ENCODE data around the gene HBE1.
"Not testable (repeated sequence)": the region's sequence is repeated elsewhere in the genome, so short reads cannot be mapped to it uniquely, and the experiment has no call there.

HBE1 gene

DNA sequence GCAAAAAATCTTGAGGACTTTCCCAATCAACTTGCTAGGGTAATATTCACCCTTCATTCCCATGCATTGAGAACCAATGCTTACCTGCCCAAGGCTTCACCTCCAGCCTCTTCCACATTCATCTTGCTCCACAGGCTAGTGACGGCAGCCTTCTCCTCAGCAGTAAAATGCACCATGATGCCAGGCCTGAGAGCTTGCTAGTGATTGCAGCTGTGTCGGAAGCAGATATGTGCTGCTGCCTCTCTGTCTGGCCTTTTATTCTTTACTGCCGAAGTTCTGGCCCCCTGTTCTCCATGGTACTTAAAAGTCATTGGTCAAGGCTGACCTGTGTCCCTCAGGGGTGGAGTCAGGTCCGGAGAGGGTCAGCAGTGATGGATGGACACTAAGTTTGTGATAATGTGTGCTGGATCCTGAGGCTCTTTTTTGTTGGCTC is at the start of gene HBE1:
Gene HBE1, minus strand, starts transcription at position 231 of the 433 bp plus-strand sequence. Its CDS starts 55 bp downstream, at position 176.
- Mint-ChIP-seq H3K4me1 (ENCODE audit: low read depth) (no peaks in the 10 kb centered on the region), H3K27me3 (no peaks in the 10 kb centered on the region), H3K9me3 (no peaks in the 10 kb centered on the region), H3K4me3 (no peak within 1 kb of the TSS), H3K27ac (no peak within 1 kb of the TSS), H3K36me3 (ENCODE audit: low read depth) (no peaks in the 10 kb centered on the region)
- intact Hi-C loops (cut with micrococcal nuclease) = no loop called here

DNA sequence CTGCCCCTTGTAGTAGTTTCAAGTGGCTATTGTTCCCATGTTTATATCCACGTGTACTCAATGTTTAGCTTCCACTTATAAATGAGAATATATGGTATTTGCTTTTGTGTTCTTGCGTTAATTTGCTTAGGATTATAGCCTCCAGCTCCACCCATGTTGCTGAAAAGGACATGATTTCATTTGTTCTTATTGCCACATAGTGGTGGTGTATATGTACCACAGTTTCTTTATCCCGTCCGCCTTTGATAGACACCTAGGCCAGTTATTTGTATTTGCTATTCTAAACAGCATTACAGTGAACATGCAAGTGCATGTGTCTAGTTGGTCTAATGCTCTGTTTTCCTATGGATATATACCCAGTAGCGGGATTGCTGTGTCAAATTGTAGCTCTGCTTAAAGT is 47.5 kb upstream of the HBE1 start:
- Mint-ChIP-seq H3K36me3 (ENCODE audit: low read depth) (no peaks in the 10 kb centered on the region), H3K4me1 (ENCODE audit: low read depth) (no peaks in the 10 kb centered on the region), H3K27me3 (no peaks in the 10 kb centered on the region), H3K9me3 (no peaks in the 10 kb centered on the region), H3K4me3 (no peak overlapping the region), H3K27ac (no peak overlapping the region)
- intact Hi-C loops (cut with micrococcal nuclease) = no loop called here

DNA sequence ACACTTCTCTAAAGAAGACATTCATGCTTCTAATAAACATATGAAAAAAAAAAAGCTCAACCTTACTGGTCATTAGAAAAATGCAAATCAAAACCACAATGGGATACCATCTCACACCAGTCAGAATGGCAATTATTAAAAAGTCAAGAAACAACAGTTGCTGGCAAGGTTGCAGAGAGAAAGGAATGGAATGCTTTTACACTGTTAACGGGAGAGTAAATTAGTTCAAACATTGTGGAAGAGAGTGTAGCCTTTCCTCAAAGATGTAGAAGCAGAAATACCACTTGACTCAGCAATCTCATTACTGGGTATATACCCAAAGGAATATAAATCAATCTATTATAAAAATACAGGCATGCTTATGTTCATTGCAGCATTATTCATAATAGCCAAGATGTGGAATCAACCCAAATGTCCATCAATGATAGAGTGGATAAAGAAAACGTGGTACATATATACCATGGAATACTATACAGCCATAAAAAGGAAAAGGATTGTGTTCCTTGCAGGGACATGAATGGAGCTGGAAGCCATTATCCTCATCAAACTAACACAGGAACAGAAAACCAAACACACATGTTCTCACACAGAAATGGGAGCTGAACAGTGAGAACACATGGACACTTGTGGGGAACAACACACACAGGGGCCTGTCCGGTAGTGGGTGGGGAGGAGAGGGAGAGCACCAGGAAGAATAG is 43.7 kb upstream of the HBE1 start:
- H3K36me3 Mint-ChIP-seq (ENCODE audit: low read depth); H3K27ac Mint-ChIP-seq; H3K4me3 Mint-ChIP-seq; H3K4me1 Mint-ChIP-seq (ENCODE audit: low read depth); H3K9me3 Mint-ChIP-seq; intact Hi-C loops (cut with micrococcal nuclease); H3K27me3 Mint-ChIP-seq: not testable (repeated sequence)

DNA sequence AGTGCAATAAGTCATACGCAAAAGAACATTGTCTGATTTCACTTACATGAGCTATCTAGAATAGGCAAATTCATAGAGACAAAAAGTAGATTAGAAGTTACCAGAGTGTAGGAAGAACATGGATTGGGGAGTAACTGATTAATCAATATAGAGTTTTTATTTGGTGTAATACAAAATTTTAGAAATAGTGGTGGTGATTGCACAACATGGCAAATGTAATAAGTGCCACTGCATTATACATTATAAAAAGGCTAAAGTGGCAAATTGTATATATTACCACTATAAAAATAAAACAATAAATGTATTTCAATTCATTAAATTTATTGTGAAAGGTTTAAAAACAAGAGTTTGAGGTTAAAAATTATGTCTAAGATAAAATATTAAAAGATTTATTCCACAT is 40.7 kb upstream of the HBE1 start:
- H3K4me3 Mint-ChIP-seq = no peak overlapping the region
- no peak overlapping the region for H3K27ac Mint-ChIP-seq
- no peaks in the 10 kb centered on the region for H3K27me3 Mint-ChIP-seq
- H3K9me3 Mint-ChIP-seq = no peaks in the 10 kb centered on the region
- H3K4me1 Mint-ChIP-seq (ENCODE audit: low read depth) = no peaks in the 10 kb centered on the region
- no peaks in the 10 kb centered on the region for H3K36me3 Mint-ChIP-seq (ENCODE audit: low read depth)
- intact Hi-C loops (cut with micrococcal nuclease) = no loop called here

DNA sequence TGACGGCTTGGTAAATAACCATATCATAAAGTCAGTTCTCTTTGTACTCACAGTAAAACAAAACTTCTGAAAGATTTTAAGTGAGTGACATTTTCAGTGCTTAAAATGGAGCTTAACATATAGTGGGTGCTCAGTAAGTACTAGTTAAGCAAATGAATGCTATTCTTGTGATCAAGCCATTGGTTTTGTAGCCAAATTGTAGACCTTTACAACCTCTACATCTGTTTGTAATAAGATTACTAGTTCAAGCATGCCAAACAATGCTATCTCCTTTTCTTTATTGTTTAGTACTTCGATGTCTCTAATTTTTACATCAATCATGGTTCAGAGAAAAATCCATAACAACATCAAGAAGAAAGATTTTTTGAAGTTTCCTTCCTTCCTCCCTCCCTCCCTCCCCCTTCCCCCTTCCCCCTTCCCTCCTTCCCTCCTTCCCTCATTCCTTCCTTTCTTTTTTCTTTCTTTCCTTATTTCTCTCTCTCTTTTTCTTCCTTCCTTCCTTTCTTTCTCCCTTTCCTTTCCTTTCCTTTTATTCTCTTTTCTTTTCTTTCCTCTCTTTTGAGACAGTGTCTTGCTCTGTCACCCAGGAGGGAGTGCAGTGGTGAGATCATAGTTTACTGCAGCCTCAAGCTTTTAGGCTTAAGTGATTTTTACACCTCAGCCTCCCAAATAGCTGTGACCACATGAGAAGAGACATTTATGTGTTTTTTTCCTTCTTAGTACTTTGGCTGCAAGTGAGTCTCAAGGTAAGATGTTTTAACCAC is 37.7 kb upstream of the HBE1 start:
- intact Hi-C loops (cut with micrococcal nuclease) = no loop called here
- no peaks in the 10 kb centered on the region for H3K36me3 Mint-ChIP-seq (ENCODE audit: low read depth)
- H3K9me3 Mint-ChIP-seq = no peaks in the 10 kb centered on the region
- H3K27ac Mint-ChIP-seq = no peak overlapping the region
- no peaks in the 10 kb centered on the region for H3K4me1 Mint-ChIP-seq (ENCODE audit: low read depth)
- no peaks in the 10 kb centered on the region for H3K27me3 Mint-ChIP-seq
- no peak overlapping the region for H3K4me3 Mint-ChIP-seq

DNA sequence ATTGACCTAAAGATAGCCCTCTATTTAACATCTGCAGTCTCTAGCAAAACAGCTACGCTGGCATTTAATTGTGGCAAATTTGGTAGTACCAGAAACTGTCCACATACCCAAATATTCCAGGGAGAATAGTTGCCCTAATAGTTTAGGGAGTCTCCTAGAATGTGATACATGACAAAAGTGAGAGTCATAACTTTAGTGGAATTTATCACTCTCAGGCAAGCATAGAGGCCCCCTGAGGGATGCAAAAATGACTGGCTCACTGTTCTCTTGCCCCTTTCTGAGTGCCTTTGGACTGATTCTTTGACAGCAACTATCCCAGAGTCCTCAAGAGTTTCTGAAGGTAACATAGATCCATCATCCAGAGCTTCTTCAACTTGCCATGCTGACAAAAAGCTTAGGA is 34.3 kb upstream of the HBE1 start:
- Mint-ChIP-seq H3K36me3 (ENCODE audit: low read depth) (no peaks in the 10 kb centered on the region), H3K27me3 (no peaks in the 10 kb centered on the region), H3K27ac (no peak overlapping the region), H3K4me3 (no peak overlapping the region), H3K4me1 (ENCODE audit: low read depth) (no peaks in the 10 kb centered on the region), H3K9me3 (no peaks in the 10 kb centered on the region)
- intact Hi-C loops (cut with micrococcal nuclease) = no loop called here

DNA sequence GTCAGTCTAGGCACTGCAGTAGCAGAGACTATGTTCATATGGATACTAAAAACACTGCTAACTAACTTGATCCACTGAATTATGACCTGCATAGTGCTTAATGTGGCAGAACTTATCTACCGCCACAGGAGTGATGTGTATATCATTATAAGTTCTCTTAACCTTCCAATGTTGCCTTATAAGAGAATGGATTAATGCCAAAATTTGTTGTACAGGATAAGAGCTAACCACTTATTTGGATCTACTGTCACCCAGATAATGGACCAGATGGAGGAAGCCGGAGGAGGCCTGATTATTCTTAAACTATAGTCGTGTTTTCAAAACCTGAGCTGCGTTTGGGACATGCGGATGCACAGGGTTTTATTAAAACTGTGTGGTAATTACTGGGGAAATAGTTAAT is 33.9 kb upstream of the HBE1 start:
- intact Hi-C loops (cut with micrococcal nuclease) = no loop called here
- H3K4me3 Mint-ChIP-seq = no peak overlapping the region
- H3K9me3 Mint-ChIP-seq = no peaks in the 10 kb centered on the region

DNA sequence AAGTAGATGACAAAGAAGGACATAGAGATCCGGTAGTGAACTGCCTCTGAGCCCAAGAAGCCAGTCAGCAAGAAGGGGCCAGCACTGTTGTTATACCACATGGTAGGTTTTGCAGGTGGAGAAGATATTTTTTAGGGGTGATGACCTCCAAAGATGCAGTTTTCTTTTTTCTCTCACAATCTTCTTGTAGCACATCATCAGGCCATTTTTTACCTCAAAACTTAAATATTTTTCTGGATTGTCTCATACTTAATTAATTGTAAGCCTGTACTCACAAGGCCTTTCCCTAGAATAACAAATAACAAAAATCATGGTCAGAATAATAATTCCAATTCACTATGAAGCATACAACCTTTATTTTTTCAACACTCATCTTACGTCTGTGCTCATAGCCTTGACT is 32.1 kb upstream of the HBE1 start, which contains the start of gene OR51B4:
Gene OR51B4, minus strand, starts transcription at position 101 of the 400 bp plus-strand sequence. Its CDS starts 0 bp downstream, at position 101.
- Mint-ChIP-seq H3K36me3 (ENCODE audit: low read depth) (no peaks in the 10 kb centered on the region), H3K27me3 (no peaks in the 10 kb centered on the region), H3K4me3 (no peak within 1 kb of the TSS), H3K27ac (no peak within 1 kb of the TSS), H3K4me1 (ENCODE audit: low read depth) (no peaks in the 10 kb centered on the region), H3K9me3 (no peaks in the 10 kb centered on the region)
- intact Hi-C loops (cut with micrococcal nuclease) = no loop called here

More for the DNA sequence above, 33.9 kb upstream of the HBE1 start:
- Mint-ChIP-seq H3K27me3 (no peaks in the 10 kb centered on the region), H3K4me1 (ENCODE audit: low read depth) (no peaks in the 10 kb centered on the region), H3K27ac (no peak overlapping the region), H3K36me3 (ENCODE audit: low read depth) (no peaks in the 10 kb centered on the region)

DNA sequence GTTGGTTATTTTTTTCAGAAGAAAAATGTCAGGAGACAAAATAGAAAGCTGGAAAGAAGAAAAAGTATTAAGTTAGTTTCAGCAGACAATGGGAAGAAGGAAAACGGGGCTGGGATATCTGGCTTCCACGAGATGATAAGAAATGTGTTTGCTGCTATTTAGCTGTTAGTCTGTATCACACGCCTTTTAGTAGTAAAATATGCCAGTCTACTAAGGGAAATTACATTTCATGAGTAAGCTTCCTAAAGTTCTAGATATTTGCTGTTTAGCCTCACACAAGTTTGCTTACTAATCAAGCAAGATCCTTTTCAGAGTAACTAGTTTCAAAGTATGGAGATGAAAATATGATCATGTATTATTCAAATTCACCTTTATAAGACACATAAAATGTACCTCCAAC is 30.5 kb upstream of the HBE1 start:
- H3K4me3 Mint-ChIP-seq = no peak overlapping the region
- intact Hi-C loops (cut with micrococcal nuclease) = no loop called here
- no peak overlapping the region for H3K27ac Mint-ChIP-seq
- H3K27me3 Mint-ChIP-seq = no peaks in the 10 kb centered on the region
- H3K4me1 Mint-ChIP-seq (ENCODE audit: low read depth) = no peaks in the 10 kb centered on the region
- no peaks in the 10 kb centered on the region for H3K36me3 Mint-ChIP-seq (ENCODE audit: low read depth)
- no peaks in the 10 kb centered on the region for H3K9me3 Mint-ChIP-seq

DNA sequence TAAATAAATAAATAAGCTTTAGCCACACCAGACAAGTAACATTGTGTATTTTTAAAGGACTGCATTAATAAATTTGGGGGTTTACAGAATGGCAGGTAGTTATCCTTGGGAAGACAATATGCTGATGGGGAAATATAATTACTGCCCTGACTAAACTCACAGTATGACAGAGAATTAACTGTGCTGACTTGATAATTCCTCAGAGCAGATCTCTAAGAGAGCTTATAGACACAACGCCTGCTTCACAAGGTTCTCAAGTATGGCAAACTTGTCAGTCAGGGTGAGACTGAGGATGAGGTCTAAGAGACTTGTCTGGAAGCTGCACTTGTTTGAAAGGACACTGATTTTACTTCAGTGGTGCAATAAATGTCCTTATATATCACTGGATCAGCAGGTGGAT is 28.7 kb upstream of the HBE1 start:
- no peaks in the 10 kb centered on the region for H3K4me1 Mint-ChIP-seq (ENCODE audit: low read depth)
- no peak overlapping the region for H3K4me3 Mint-ChIP-seq
- intact Hi-C loops (cut with micrococcal nuclease) = no loop called here
- H3K36me3 Mint-ChIP-seq (ENCODE audit: low read depth) = no peaks in the 10 kb centered on the region
- H3K27me3 Mint-ChIP-seq = no peaks in the 10 kb centered on the region
- no peak overlapping the region for H3K27ac Mint-ChIP-seq
- H3K9me3 Mint-ChIP-seq = no peaks in the 10 kb centered on the region

DNA sequence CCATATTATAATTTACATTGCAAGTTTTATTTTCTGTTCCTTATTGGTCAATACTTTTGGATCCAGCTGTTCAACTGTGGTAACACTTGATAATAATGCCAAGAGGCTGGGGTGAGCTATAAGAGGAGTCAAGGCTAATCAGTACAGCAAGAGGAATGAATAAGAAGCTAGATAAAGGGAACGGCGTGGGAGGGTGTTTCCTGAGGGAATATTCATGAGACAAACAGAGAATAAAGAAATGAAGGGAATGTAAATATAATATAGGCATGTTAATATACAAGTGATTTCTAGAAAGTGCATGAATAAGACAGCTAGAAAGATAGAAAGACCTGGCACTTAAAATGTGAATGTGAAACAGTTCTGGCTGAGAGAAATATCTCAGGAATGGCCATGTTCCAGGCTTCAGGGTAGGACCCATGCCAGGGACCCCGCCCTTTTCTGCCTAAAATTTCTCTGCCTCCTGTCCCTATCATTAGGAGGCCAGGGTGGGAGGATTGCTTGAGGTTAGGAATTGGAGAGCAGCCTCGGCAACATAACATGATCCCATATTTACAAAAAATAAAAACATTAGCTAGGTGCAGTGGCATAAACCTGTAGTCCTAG is 28.1 kb upstream of the HBE1 start:
- H3K27me3 Mint-ChIP-seq = no peaks in the 10 kb centered on the region

DNA sequence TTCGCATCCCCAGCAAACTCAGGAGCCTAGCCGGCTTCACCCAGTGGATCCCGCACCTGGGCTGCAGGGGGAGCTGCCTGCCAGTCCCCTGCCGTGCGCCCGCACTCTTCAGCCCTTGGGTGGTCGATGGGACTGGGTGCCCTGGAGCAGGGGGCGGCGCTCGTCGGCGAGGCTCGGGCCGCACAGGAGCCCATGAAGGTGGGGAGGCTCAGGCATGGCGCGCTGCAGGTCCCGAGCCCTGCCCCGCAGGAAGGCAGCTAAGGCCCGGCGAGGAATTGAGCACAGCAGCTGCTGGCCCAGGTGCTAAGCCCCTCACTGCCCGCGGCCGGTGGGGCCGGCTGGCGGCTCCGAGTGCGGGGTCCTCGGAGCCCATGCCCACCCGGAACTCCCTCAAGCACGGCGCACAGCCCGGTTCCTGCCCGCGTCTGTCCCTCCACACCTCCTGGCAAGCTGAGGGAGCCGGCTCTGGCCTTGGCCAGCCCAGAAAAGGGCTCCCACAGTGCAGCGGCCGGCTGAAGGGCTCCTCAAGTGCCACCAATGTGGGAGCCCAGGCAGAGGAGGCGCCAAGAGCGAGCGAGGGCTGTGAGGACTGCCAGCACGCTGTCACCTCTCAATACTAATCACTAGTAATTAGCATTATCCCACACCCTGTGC is 24.7 kb upstream of the HBE1 start:
- H3K9me3 Mint-ChIP-seq; H3K27me3 Mint-ChIP-seq; H3K4me3 Mint-ChIP-seq; H3K27ac Mint-ChIP-seq; H3K4me1 Mint-ChIP-seq (ENCODE audit: low read depth); intact Hi-C loops (cut with micrococcal nuclease); H3K36me3 Mint-ChIP-seq (ENCODE audit: low read depth): not testable (repeated sequence)

More for the DNA sequence above, 28.1 kb upstream of the HBE1 start:
- Mint-ChIP-seq H3K4me3 (no peak overlapping the region), H3K9me3 (no peaks in the 10 kb centered on the region), H3K27ac (no peak overlapping the region), H3K4me1 (ENCODE audit: low read depth) (no peaks in the 10 kb centered on the region), H3K36me3 (ENCODE audit: low read depth) (no peaks in the 10 kb centered on the region)
- intact Hi-C loops (cut with micrococcal nuclease) = no loop called here

DNA sequence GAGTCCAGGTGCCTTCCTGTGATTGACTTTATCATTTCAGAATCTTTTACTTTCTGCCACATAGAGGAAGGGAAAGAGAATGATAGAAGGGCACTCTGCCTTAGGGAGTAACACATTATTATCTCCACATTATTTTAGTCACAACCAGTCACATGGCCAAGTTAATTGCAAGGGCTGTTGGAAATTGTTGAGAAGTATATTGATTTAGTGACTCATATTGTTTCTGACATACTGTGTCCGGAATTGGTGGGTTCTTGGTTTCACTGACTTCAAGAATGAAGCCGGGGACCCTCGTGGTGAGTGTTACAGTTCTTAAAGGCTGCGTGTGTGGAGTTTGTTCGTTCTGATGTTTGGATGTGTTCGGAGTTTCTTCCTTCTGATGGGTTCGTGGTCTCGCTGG is 23.3 kb upstream of the HBE1 start:
- H3K9me3 Mint-ChIP-seq = no peaks in the 10 kb centered on the region
- H3K4me3 Mint-ChIP-seq = no peak overlapping the region
- no peaks in the 10 kb centered on the region for H3K36me3 Mint-ChIP-seq (ENCODE audit: low read depth)
- H3K27me3 Mint-ChIP-seq = no peaks in the 10 kb centered on the region
- H3K4me1 Mint-ChIP-seq (ENCODE audit: low read depth) = no peaks in the 10 kb centered on the region
- H3K27ac Mint-ChIP-seq = no peak overlapping the region
- intact Hi-C loops (cut with micrococcal nuclease) = no loop called here

DNA sequence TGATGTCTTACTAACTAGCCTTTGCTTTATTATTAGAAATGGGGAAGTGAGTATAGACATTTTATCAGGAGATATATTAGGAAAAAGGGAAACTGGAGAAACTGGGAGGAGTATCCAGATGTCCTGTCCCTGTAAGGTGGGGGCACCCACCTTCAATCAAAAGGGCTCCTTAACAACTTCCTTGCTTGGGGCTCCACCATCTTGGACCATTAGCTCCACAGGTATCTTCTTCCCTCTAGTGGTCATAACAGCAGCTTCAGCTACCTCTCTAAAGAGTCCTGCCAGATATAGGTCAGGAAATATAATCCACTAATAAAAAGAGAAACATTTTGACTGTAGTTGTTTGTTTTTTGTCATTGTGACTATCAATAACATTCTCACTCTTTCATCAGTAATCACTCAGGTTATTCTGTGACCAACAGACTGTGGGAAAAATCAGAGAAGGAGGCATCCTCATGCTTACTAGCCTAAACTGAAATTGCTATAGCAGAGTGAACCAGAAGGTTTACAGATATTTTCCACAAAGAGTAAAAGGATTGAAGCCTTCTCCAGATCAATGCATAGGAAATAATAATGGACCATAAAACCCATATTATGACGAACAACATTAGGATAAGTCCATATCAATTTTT is 21.6 kb upstream of the HBE1 start:
- Mint-ChIP-seq H3K36me3 (ENCODE audit: low read depth) (no peaks in the 10 kb centered on the region), H3K27ac (no peak overlapping the region), H3K4me1 (ENCODE audit: low read depth) (no peaks in the 10 kb centered on the region), H3K4me3 (no peak overlapping the region), H3K9me3 (no peaks in the 10 kb centered on the region), H3K27me3 (no peaks in the 10 kb centered on the region)
- intact Hi-C loops (cut with micrococcal nuclease) = no loop called here

All from dendritic cell treated with granulocyte-macrophage colony-stimulating factor and Interleukin-4, amounts not matched to agents 40 ng/mL and 50 ng/mL, for 4 days (primary cell).